Activated CD4-positive, CD25-positive, alpha-beta regulatory T cell treated with anti-CD3 and anti-CD28 coated beads, Interleukin-2, amount 50 U/mL, for 24 hours (primary cell): Measurements from ENCODE around the gene CDRT4.

Experiments used
- ATAC-seq, 2 donors: fragments of 150-1000 bp; cut with Tn5 transposase; one replicate each; pipeline ENCODE4 v1.10.0; 2021; ENCODE audit warnings: mild to moderate bottlenecking in 1 of 2, moderate library complexity in 1 of 2

Gene CDRT4

GRCh38 chr17:15431196-15431595 is 36.2 kb downstream of the CDRT4 start:
- ATAC-seq = no peak

GRCh38 chr17:15424521-15424920 is 42.9 kb downstream of the CDRT4 start:
- no peak for ATAC-seq

GRCh38 chr17:15422392-15422965 is 44.9 kb downstream of the CDRT4 start:
- ATAC-seq = no peak

- no peak for ATAC-seq
Observed at GRCh38 chr17:15418781-15419180, 48.6 kb downstream of the CDRT4 start.

- ATAC-seq = no peak
Observed at GRCh38 chr17:15414532-15415306, 52.7 kb downstream of the CDRT4 start.

GRCh38 chr17:15413101-15413771 is 54.2 kb downstream of the CDRT4 start:
- no peak for ATAC-seq

GRCh38 chr17:15412606-15413005 is 54.8 kb downstream of the CDRT4 start:
- no peak for ATAC-seq

GRCh38 chr17:15411384-15412198 is 55.8 kb downstream of the CDRT4 start:
- no peak for ATAC-seq

- ATAC-seq = no peak
Observed at GRCh38 chr17:15409721-15410250, 57.6 kb downstream of the CDRT4 start.

GRCh38 chr17:15408803-15409202 is 58.6 kb downstream of the CDRT4 start:
- no peak for ATAC-seq

- no peak for ATAC-seq
Observed at GRCh38 chr17:15406081-15406480, 61.3 kb downstream of the CDRT4 start.

GRCh38 chr17:15405058-15405415 is 62.4 kb downstream of the CDRT4 start:
- ATAC-seq = no peak

- no peak for ATAC-seq
Observed at GRCh38 chr17:15404106-15405057, 63.0 kb downstream of the CDRT4 start.

GRCh38 chr17:15403276-15403939 is 64.0 kb downstream of the CDRT4 start:
- ATAC-seq = no peak

- no peak for ATAC-seq
Observed at GRCh38 chr17:15399443-15399842, 68.0 kb downstream of the CDRT4 start.

- ATAC-seq = no peak
Observed at GRCh38 chr17:15398736-15399331, 68.6 kb downstream of the CDRT4 start.

- no peak for ATAC-seq
Observed at GRCh38 chr17:15398291-15398690, 69.1 kb downstream of the CDRT4 start.

- ATAC-seq = no peak
Observed at GRCh38 chr17:15397620-15398019, 69.8 kb downstream of the CDRT4 start.

GRCh38 chr17:15395091-15395490 is 72.3 kb downstream of the CDRT4 start:
- no peak for ATAC-seq

GRCh38 chr17:15393414-15393813 is 74.0 kb downstream of the CDRT4 start:
- ATAC-seq = no peak

- no peak for ATAC-seq
Observed at GRCh38 chr17:15392326-15392741, 75.1 kb downstream of the CDRT4 start.
